ENCODE measurements around the gene PER3.

PER3 gene

GRCh38 chr1:7811476-7811875 is 27.4 kb downstream of the PER3 start:
- no peaks in the 10 kb centered on the region for H3K27me3 ChIP-seq (ENCODE audit: insufficient read depth, insufficient read length)
- TF ChIP-seq YY1 (IDR thresholded peaks at IDR 0.05; ENCODE audit: insufficient read depth, insufficient read length) (no peak), SUZ12 (IDR thresholded peaks at IDR 0.05; ENCODE audit: extremely low read depth, insufficient read depth, insufficient read length) (no peak), ZNF274 (IDR thresholded peaks at IDR 0.05; ENCODE audit: low read depth, low read length) (no peak)
- no peaks in the 10 kb centered on the region for H3K36me3 ChIP-seq (ENCODE audit: insufficient read depth, insufficient read length, low read length)
- H3K9ac ChIP-seq (ENCODE audit: insufficient read length, low read depth), result no peak overlapping the region
- DNase-seq (ENCODE audit: low read depth, low spot score), result no peak
- H3K9me3 ChIP-seq (ENCODE audit: insufficient read depth, low read length), result peaks cover 19% of the 10 kb centered on the region
- H3K4me1 ChIP-seq (ENCODE audit: insufficient read depth, insufficient read length), result no peaks in the 10 kb centered on the region
- H3K4me3 ChIP-seq (ENCODE audit: insufficient read length, low read depth), result no peak overlapping the region

DNA sequence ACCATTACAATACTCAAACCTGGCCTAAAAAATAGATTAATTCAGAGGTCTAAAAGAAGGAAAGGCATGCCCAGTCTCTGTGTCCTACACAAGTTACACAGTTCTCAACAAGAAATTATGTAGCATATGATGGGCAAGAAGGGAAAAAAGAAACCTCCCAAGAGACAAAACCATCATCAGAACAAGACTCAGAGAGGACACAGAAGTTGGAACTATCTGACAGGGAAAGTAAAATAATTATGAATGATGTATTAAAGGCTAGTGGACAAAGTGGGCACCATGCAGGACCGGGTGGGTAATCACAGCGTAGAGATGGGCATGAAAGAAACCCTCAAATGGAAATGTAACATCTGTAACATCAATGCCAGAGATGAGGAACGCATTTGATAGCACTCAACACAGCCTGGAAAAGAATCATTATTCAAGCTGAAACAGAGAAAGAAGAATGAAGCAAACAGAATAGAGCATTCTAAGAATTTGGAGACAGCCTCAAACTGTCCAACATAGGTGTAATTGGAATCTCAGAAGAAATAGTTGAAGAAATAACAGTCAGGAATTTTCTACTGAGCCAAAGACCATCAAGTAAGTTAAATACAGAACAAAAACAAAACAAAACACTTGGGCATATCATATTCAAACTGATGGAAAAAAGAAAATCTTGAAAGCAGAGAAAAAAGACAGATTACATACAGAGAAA is 29.7 kb downstream of the PER3 start:
- no peaks in the 10 kb centered on the region for H3K27me3 ChIP-seq (ENCODE audit: insufficient read depth, insufficient read length)
- H3K4me1 ChIP-seq (ENCODE audit: insufficient read depth, insufficient read length), result no peaks in the 10 kb centered on the region
- no peak overlapping the region for H3K9ac ChIP-seq (ENCODE audit: insufficient read length, low read depth)
- no peak overlapping the region for H3K4me3 ChIP-seq (ENCODE audit: insufficient read length, low read depth)
- H3K36me3 ChIP-seq (ENCODE audit: insufficient read depth, insufficient read length, low read length), result no peaks in the 10 kb centered on the region
- TF ChIP-seq SUZ12 (IDR thresholded peaks at IDR 0.05; ENCODE audit: extremely low read depth, insufficient read depth, insufficient read length) (no peak), YY1 (IDR thresholded peaks at IDR 0.05; ENCODE audit: insufficient read depth, insufficient read length) (no peak), ZNF274 (IDR thresholded peaks at IDR 0.05; ENCODE audit: low read depth, low read length) (no peak)
- H3K9me3 ChIP-seq (ENCODE audit: insufficient read depth, low read length), result peaks cover 19% of the 10 kb centered on the region
- DNase-seq (ENCODE audit: low read depth, low spot score), result no peak

DNA sequence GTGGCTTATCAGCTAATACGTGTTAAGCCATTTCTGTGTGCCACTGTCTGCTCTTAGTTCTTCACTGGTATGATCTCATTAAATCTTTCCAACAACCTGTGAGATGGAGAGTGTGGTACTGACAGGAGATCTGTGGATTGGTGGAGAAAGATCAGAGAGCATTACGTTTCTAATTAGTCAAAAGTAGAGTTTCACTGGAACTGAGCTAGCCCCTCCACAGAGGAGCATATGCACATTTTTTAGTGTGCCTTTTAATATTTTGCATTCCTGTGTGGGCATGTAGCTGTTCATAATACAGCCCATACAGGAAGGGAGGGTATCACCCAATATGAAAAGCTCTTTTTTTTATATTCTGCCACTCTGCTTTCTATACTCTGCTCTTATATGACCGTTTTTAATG is 37.2 kb downstream of the PER3 start:
- Histone ChIP-seq H3K4me1 (ENCODE audit: insufficient read depth, insufficient read length) (no peaks in the 10 kb centered on the region), H3K9ac (ENCODE audit: insufficient read length, low read depth) (no peak overlapping the region), H3K4me3 (ENCODE audit: insufficient read length, low read depth) (no peak overlapping the region), H3K36me3 (ENCODE audit: insufficient read depth, insufficient read length, low read length) (no peaks in the 10 kb centered on the region), H3K9me3 (ENCODE audit: insufficient read depth, low read length) (no peaks in the 10 kb centered on the region), H3K27me3 (ENCODE audit: insufficient read depth, insufficient read length) (no peaks in the 10 kb centered on the region)
- no peak for DNase-seq (ENCODE audit: low read depth, low spot score)
- TF ChIP-seq YY1 (IDR thresholded peaks at IDR 0.05; ENCODE audit: insufficient read depth, insufficient read length) (no peak), SUZ12 (IDR thresholded peaks at IDR 0.05; ENCODE audit: extremely low read depth, insufficient read depth, insufficient read length) (no peak), ZNF274 (IDR thresholded peaks at IDR 0.05; ENCODE audit: low read depth, low read length) (no peak)

DNA sequence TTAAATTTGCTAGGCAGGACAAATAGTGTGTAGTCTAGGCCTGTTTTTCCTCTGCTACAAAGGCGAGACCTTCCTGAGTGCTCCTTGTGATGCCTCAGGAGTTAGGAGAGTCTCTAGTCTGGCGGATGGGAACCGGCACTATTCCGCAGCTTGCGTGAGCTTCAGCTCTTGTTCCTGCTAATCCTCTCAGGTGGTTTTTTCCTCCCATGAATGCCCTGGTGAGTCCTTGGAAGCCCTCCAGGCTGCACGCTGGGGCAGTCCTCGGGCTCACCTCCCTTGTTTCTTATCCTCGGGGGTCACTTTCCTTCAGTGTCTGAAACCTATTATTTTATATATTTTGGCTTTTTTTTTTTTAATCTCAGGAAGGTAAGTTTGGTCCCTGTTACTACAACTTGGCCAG is 40.6 kb downstream of the PER3 start:
- Histone ChIP-seq H3K9me3 (ENCODE audit: insufficient read depth, low read length) (no peaks in the 10 kb centered on the region), H3K4me3 (ENCODE audit: insufficient read length, low read depth) (no peak overlapping the region), H3K4me1 (ENCODE audit: insufficient read depth, insufficient read length) (no peaks in the 10 kb centered on the region), H3K27me3 (ENCODE audit: insufficient read depth, insufficient read length) (no peaks in the 10 kb centered on the region), H3K36me3 (ENCODE audit: insufficient read depth, insufficient read length, low read length) (no peaks in the 10 kb centered on the region), H3K9ac (ENCODE audit: insufficient read length, low read depth) (no peak overlapping the region)
- no peak for DNase-seq (ENCODE audit: low read depth, low spot score)
- TF ChIP-seq SUZ12 (IDR thresholded peaks at IDR 0.05; ENCODE audit: extremely low read depth, insufficient read depth, insufficient read length), result no peak

DNA sequence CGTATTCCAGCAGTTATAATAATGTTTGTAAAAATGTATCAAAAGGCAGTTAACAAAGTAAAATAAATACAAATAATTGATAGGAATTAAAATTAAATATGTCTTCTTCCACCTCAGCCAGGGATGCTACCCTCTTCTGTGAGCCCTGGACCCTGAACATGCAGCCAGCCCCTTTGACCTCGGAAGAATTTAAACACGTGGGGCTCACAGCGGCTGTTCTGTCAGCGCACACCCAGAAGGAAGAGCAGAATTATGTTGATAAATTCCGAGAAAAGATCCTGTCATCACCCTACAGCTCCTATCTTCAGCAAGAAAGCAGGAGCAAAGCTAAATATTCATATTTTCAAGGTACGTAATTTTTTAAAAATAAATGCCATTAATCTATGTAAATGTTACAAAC is 42.3 kb downstream of the PER3 start:
- Histone ChIP-seq H3K9ac (ENCODE audit: insufficient read length, low read depth) (no peak overlapping the region), H3K27me3 (ENCODE audit: insufficient read depth, insufficient read length) (no peaks in the 10 kb centered on the region), H3K9me3 (ENCODE audit: insufficient read depth, low read length) (no peaks in the 10 kb centered on the region), H3K4me1 (ENCODE audit: insufficient read depth, insufficient read length) (no peaks in the 10 kb centered on the region), H3K36me3 (ENCODE audit: insufficient read depth, insufficient read length, low read length) (no peaks in the 10 kb centered on the region), H3K4me3 (ENCODE audit: insufficient read length, low read depth) (no peak overlapping the region)
- no peak for DNase-seq (ENCODE audit: low read depth, low spot score)
- TF ChIP-seq ZNF274 (IDR thresholded peaks at IDR 0.05; ENCODE audit: low read depth, low read length) (no peak), YY1 (IDR thresholded peaks at IDR 0.05; ENCODE audit: insufficient read depth, insufficient read length) (no peak), SUZ12 (IDR thresholded peaks at IDR 0.05; ENCODE audit: extremely low read depth, insufficient read depth, insufficient read length) (no peak)

DNA sequence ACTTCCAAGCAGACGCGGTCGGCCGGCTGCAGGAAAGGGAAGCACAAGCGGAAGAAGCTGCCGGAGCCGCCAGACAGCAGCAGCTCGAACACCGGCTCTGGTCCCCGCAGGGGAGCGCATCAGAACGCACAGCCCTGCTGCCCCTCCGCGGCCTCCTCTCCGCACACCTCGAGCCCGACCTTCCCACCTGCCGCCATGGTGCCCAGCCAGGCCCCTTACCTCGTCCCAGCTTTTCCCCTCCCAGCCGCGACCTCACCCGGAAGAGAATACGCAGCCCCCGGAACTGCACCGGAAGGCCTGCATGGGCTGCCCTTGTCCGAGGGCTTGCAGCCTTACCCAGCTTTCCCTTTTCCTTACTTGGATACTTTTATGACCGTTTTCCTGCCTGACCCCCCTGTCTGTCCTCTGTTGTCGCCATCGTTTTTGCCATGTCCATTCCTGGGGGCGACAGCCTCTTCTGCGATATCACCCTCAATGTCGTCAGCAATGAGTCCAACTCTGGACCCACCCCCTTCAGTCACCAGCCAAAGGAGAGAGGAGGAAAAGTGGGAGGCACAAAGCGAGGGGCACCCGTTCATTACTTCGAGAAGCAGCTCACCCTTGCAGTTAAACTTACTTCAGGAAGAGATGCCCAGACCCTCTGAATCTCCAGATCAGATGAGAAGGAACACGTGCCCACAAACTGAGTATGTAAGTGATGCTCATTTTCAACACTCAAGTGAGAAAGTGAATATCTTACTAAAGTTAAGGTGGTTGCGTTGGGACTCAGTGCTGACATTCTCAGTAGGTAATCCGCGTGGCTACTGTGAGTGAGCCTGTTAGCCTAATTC is 43.2 kb downstream of the PER3 start:
- Histone ChIP-seq H3K27me3 (ENCODE audit: insufficient read depth, insufficient read length) (no peaks in the 10 kb centered on the region), H3K9me3 (ENCODE audit: insufficient read depth, low read length) (no peaks in the 10 kb centered on the region), H3K36me3 (ENCODE audit: insufficient read depth, insufficient read length, low read length) (no peaks in the 10 kb centered on the region), H3K4me3 (ENCODE audit: insufficient read length, low read depth) (no peak overlapping the region), H3K9ac (ENCODE audit: insufficient read length, low read depth) (no peak overlapping the region), H3K4me1 (ENCODE audit: insufficient read depth, insufficient read length) (no peaks in the 10 kb centered on the region)
- TF ChIP-seq ZNF274 (IDR thresholded peaks at IDR 0.05; ENCODE audit: low read depth, low read length) (no peak), YY1 (IDR thresholded peaks at IDR 0.05; ENCODE audit: insufficient read depth, insufficient read length) (no peak)
- peak; percentile 2 for DNase-seq (ENCODE audit: low read depth, low spot score)

- Histone ChIP-seq H3K36me3 (ENCODE audit: insufficient read depth, insufficient read length, low read length) (no peaks in the 10 kb centered on the region), H3K4me1 (ENCODE audit: insufficient read depth, insufficient read length) (no peaks in the 10 kb centered on the region), H3K27me3 (ENCODE audit: insufficient read depth, insufficient read length) (no peaks in the 10 kb centered on the region), H3K9me3 (ENCODE audit: insufficient read depth, low read length) (no peaks in the 10 kb centered on the region), H3K9ac (ENCODE audit: insufficient read length, low read depth) (no peak overlapping the region), H3K4me3 (ENCODE audit: insufficient read length, low read depth) (no peak overlapping the region)
- no peak for DNase-seq (ENCODE audit: low read depth, low spot score)
- TF ChIP-seq ZNF274 (IDR thresholded peaks at IDR 0.05; ENCODE audit: low read depth, low read length), result no peak
- no peak for TF ChIP-seq SUZ12 (IDR thresholded peaks at IDR 0.05; ENCODE audit: extremely low read depth, insufficient read depth, insufficient read length)
- TF ChIP-seq YY1 (IDR thresholded peaks at IDR 0.05; ENCODE audit: insufficient read depth, insufficient read length), result no peak
Measured at GRCh38 chr1:7831458-7831857, 47.4 kb downstream of the PER3 start.
